Panc1 (cell line): Measurements from ENCODE around the gene RNF138. TPM values are rescaled to one million over a fixed set of nuclear protein-coding genes. Genes with fewer than 3 reads are reported as not detected.
"Not testable (repeated sequence)": the region's sequence is repeated elsewhere in the genome, so short reads cannot be mapped to it uniquely, and the experiment has no call there.

Experiments used
- ATAC-seq: fragments of 200-7000 bp; cut with Tn5 transposase; 2 replicates; pipeline ENCODE4 v1.9.1; 2020; ENCODE audit warnings: mild to moderate bottlenecking, moderate library complexity
- BruUV-seq: library from RNA; stranded (reverse); fragments of 400-500 nt; replicated peaks from 2 replicates; lab custom pipeline; 2021; lab: Mats Ljungman, UMichigan
- CTCF ChIA-PET: fragments of 300-600 bp; sonication (Branson Sonifier 250); formaldehyde crosslinking; loops from one replicate; lab custom pipeline; 2022; ENCODE audit warnings: antibody characterized with exemption; lab: Charles Lee
- POLR2A ChIA-PET: fragments of 300-600 bp; sonication (Branson Sonifier 250); formaldehyde crosslinking; loops from one replicate; lab custom pipeline; 2022; ENCODE audit warnings: antibody characterized with exemption; lab: Charles Lee
- DNase-seq: peaks from one replicate; pipeline ENCODE4 v3.0.0-alpha.2; 2010; ENCODE audit warnings: low read depth, low spot score
- H3K27ac ChIP-seq: 2 replicates; pipeline ENCODE4 v1.5.1; 2011; ENCODE audit warnings: mild to moderate bottlenecking, low read length, inconsistent platforms
- H3K27me3 ChIP-seq: fragments of 200-500 bp; sonication (Bioruptor generic); 2 replicates; pipeline ENCODE4 v1.6.0; 2014; ENCODE audit warnings: low read length, inconsistent platforms; ENCODE audit not compliant: control insufficient read depth, insufficient read depth
- H3K36me3 ChIP-seq: fragments of 200-500 bp; sonication (Bioruptor generic); 2 replicates; pipeline ENCODE4 v1.5.1; 2014; ENCODE audit warnings: inconsistent platforms, mild to moderate bottlenecking, low read length, moderate library complexity; ENCODE audit not compliant: control insufficient read depth, insufficient read depth
- H3K4me1 ChIP-seq: 2 replicates; pipeline ENCODE4 v1.5.1; 2011; ENCODE audit warnings: inconsistent platforms, mild to moderate bottlenecking, low read length, moderate library complexity; ENCODE audit not compliant: control insufficient read depth, insufficient read depth
- H3K4me3 ChIP-seq, 2 experiments: 2 replicates each; pipeline ENCODE4 v1.5.1; 2011 to 2012; ENCODE audit warnings: low read depth in 2 of 2, low read length in 2 of 2, mild to moderate bottlenecking in 2 of 2, inconsistent platforms in 1 of 2, moderate library complexity in 1 of 2
- H3K9me3 ChIP-seq: fragments of 200-500 bp; sonication (Bioruptor generic); 2 replicates; pipeline ENCODE4 v1.5.1; 2014; ENCODE audit warnings: low read depth, mild to moderate bottlenecking, inconsistent platforms, low read length, moderate library complexity; ENCODE audit not compliant: control insufficient read depth, insufficient read depth
- POLR2AphosphoS5 ChIP-seq: IDR thresholded peaks from 2 replicates; pipeline ENCODE4 v1.6.1; 2012; ENCODE audit warnings: mild to moderate bottlenecking, low read depth, low read length, moderate library complexity
- SIN3A ChIP-seq: IDR thresholded peaks from 2 replicates; pipeline ENCODE4 v1.6.1; 2012; ENCODE audit warnings: low read depth, mild to moderate bottlenecking, low read length, moderate library complexity, borderline replicate concordance; ENCODE audit not compliant: insufficient read depth
- TCF7L2 ChIP-seq: IDR thresholded peaks from 2 replicates; pipeline ENCODE4 v1.6.1; 2011; ENCODE audit warnings: mild to moderate bottlenecking, low read depth, low read length, inconsistent platforms
- in situ Hi-C: cut with HindIII; loops from 2 replicates; pipeline ENCODE4 v1.10.0; 2016; ENCODE audit warnings: low sequenced_read_pairs, low pct_unique_long_range_greater_than_20kb
- intact Hi-C: fragments of 100-400 bp; cut with micrococcal nuclease; formaldehyde crosslinking; loops from one replicate; pipeline ENCODE4 v1.10.0; 2022; ENCODE audit not compliant: unreplicated experiment
- total RNA-seq: library from RNA; stranded (reverse); gene quantifications from one replicate; pipeline ENCODE4 v1.2.1, GENCODE V29; 2021; ENCODE audit not compliant: unreplicated experiment
- TF ChIP-seq, protein P1 (sequence below), 2 experiments: IDR thresholded peaks; 2 replicates each; pipeline ENCODE4 v1.6.1; 2011 to 2012; ENCODE audit warnings: low read depth in 2 of 2, control low read depth in 1 of 2, low read length in 1 of 2, mild to moderate bottlenecking in 1 of 2, moderate library complexity in 1 of 2; ENCODE audit not compliant: insufficient read depth in 1 of 2
- TF ChIP-seq, protein P2 (sequence below): fragments of 450-650 bp; IDR thresholded peaks from 2 replicates; pipeline ENCODE4 v1.5.1; 2017; ENCODE audit warnings: mild to moderate bottlenecking

Gene RNF138
- total RNA-seq, 1 experiment from 2014 or later, result 27.3 TPM

DNA sequence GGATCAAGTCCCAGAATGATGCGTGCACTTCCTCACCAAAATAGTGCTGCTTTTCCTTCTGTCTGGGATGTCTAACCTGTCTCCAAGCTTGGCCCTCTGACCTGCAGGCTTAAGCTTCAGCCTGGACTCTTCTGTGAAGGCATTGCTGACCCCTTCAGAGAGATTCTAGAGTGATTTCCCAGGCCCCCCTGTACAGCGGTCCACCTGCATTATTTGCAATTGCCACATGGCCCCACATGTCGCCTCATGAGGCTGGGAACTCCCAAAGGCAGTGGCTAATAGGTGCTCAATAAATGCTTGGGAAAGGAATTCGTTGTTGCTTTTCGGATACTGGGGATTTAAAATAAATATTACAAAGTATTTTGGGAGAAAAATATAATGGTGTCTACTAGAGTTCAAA is 65.9 kb downstream of the RNF138 start:
- POLR2A ChIA-PET, result no interaction called here
- Histone ChIP-seq H3K4me3 (no peak overlapping the region), H3K27ac (no peak overlapping the region), H3K9me3 (no peaks in the 10 kb centered on the region), H3K36me3 (no peaks in the 10 kb centered on the region), H3K4me1 (no peaks in the 10 kb centered on the region), H3K27me3 (no peaks in the 10 kb centered on the region)
- CTCF ChIA-PET, result interaction anchor here (0.6 to 1.7 kb wide), 4 partner anchors 114 to 395 kb away, joined by 3 to 11 read pairs (median 3); partner anchors contain the start of gene GAREM1
- no TSS peak for BruUV-seq
- TF ChIP-seq TCF7L2 (no peak), SIN3A (no peak), POLR2AphosphoS5 (no peak)
- TF ChIP-seq, protein P1, sequence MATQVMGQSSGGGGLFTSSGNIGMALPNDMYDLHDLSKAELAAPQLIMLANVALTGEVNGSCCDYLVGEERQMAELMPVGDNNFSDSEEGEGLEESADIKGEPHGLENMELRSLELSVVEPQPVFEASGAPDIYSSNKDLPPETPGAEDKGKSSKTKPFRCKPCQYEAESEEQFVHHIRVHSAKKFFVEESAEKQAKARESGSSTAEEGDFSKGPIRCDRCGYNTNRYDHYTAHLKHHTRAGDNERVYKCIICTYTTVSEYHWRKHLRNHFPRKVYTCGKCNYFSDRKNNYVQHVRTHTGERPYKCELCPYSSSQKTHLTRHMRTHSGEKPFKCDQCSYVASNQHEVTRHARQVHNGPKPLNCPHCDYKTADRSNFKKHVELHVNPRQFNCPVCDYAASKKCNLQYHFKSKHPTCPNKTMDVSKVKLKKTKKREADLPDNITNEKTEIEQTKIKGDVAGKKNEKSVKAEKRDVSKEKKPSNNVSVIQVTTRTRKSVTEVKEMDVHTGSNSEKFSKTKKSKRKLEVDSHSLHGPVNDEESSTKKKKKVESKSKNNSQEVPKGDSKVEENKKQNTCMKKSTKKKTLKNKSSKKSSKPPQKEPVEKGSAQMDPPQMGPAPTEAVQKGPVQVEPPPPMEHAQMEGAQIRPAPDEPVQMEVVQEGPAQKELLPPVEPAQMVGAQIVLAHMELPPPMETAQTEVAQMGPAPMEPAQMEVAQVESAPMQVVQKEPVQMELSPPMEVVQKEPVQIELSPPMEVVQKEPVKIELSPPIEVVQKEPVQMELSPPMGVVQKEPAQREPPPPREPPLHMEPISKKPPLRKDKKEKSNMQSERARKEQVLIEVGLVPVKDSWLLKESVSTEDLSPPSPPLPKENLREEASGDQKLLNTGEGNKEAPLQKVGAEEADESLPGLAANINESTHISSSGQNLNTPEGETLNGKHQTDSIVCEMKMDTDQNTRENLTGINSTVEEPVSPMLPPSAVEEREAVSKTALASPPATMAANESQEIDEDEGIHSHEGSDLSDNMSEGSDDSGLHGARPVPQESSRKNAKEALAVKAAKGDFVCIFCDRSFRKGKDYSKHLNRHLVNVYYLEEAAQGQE (IDR thresholded peaks at IDR 0.05; ENCODE audit: insufficient read depth in 1 of 2, low read depth in 2 of 2, low read length in 1 of 2), result no peak
- TF ChIP-seq, protein P2, sequence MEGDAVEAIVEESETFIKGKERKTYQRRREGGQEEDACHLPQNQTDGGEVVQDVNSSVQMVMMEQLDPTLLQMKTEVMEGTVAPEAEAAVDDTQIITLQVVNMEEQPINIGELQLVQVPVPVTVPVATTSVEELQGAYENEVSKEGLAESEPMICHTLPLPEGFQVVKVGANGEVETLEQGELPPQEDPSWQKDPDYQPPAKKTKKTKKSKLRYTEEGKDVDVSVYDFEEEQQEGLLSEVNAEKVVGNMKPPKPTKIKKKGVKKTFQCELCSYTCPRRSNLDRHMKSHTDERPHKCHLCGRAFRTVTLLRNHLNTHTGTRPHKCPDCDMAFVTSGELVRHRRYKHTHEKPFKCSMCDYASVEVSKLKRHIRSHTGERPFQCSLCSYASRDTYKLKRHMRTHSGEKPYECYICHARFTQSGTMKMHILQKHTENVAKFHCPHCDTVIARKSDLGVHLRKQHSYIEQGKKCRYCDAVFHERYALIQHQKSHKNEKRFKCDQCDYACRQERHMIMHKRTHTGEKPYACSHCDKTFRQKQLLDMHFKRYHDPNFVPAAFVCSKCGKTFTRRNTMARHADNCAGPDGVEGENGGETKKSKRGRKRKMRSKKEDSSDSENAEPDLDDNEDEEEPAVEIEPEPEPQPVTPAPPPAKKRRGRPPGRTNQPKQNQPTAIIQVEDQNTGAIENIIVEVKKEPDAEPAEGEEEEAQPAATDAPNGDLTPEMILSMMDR, result no peak
- ATAC-seq (no peak), DNase-seq (no peak)
- in situ Hi-C loops (no loop called here), intact Hi-C loops (no loop called here)

DNA sequence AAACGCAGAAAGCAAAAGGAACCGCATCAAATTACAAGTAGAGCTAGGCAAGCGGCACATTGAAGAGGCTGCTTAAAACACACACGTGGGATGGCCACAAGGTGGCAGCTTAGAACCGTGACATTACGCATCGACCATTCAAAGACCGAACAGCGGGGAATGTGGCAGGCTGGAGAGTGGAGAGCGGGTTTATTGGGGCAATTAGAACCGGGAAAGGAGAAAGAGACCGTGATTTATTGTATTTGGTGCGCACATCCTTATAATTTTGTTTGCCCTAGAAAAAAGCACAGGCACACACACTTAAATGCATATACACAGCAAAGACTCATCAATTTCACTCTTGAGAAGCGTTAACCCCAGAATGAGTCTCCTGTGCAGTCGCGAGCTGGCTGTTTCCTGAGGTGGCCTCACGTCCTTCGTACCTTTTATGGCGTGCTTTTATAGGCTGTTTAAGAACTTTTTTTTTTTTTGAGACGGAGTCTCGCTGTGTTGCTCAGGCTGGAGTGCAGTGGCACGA is 66.5 kb downstream of the RNF138 start:
- peak; percentile 57 for DNase-seq
- H3K36me3 ChIP-seq, result no peaks in the 10 kb centered on the region
- TF ChIP-seq, protein P2, result peak; percentile 82
- TF ChIP-seq SIN3A, result no peak
- no peak overlapping the region for H3K27ac ChIP-seq
- ATAC-seq, result peak; percentile 100
- intact Hi-C loops (loop anchor here (2.0 kb wide), 1 partner anchor 395 kb away; no protein-coding TSS in a partner anchor), in situ Hi-C loops (no loop called here)
- peak overlapping the region; percentile 15 to 43; a peak in 3 of 4 replicates for H3K4me3 ChIP-seq
- BruUV-seq, result no TSS peak
- ChIA-PET POLR2A (no interaction called here), CTCF (interaction anchor here (0.6 to 1.7 kb wide), 8 partner anchors 103 to 541 kb away, joined by 3 to 11 read pairs (median 3); partner anchors contain the start of gene GAREM1)
- no peaks in the 10 kb centered on the region for H3K4me1 ChIP-seq
- H3K27me3 ChIP-seq, result no peaks in the 10 kb centered on the region
- no peaks in the 10 kb centered on the region for H3K9me3 ChIP-seq

DNA sequence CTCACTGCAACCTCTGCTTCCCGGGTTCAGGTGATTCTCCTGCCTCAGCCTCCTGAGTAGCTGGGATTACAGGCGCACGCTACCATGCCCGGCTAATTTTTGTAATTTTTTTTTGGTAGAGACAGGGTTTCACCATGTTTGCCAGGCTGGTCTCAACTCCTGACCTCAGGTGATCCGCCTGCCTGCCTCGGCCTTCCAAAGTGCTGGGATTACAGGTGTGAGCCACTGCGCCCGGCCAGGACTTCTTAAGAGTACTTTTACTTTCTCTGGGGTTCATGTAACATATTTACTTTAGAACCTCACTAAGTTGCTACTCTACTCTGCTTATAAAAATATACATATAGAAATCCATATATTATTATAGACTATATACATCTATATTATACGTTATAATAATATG is 67.0 kb downstream of the RNF138 start:
- H3K9me3 ChIP-seq, in situ Hi-C loops, H3K36me3 ChIP-seq, DNase-seq, BruUV-seq, H3K4me1 ChIP-seq, H3K27ac ChIP-seq, POLR2A ChIA-PET, H3K27me3 ChIP-seq: not testable (repeated sequence)
- intact Hi-C loops, result loop anchor here (2.0 kb wide), 1 partner anchor 394 kb away; no protein-coding TSS in a partner anchor
- peak overlapping the region; percentile 15 to 43; a peak in 3 of 4 replicates for H3K4me3 ChIP-seq
- 0 out of 2 replicates have a peak, but pooled peaks have one; percentile 10 for ATAC-seq
- CTCF ChIA-PET, result interaction anchor here (0.6 to 1.7 kb wide), 8 partner anchors 102 to 541 kb away, joined by 3 to 11 read pairs (median 3); no protein-coding TSS in a partner anchor
